ENCODE measurements around the gene RAI1.

- TF ChIP-seq, protein P1, sequence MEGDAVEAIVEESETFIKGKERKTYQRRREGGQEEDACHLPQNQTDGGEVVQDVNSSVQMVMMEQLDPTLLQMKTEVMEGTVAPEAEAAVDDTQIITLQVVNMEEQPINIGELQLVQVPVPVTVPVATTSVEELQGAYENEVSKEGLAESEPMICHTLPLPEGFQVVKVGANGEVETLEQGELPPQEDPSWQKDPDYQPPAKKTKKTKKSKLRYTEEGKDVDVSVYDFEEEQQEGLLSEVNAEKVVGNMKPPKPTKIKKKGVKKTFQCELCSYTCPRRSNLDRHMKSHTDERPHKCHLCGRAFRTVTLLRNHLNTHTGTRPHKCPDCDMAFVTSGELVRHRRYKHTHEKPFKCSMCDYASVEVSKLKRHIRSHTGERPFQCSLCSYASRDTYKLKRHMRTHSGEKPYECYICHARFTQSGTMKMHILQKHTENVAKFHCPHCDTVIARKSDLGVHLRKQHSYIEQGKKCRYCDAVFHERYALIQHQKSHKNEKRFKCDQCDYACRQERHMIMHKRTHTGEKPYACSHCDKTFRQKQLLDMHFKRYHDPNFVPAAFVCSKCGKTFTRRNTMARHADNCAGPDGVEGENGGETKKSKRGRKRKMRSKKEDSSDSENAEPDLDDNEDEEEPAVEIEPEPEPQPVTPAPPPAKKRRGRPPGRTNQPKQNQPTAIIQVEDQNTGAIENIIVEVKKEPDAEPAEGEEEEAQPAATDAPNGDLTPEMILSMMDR (conservative IDR thresholded peaks at IDR 0.05), result no peak
- no peak for TF ChIP-seq ZFX (IDR thresholded peaks at IDR 0.05)
Measured at GRCh38 chr17:17776889-17777288, 95.6 kb downstream of the RAI1 start.

Data from C4-2B (cell line).